Vagina (tissue), 2 donors: ENCODE data around the gene SAMD4A. TPM values are rescaled to one million over a fixed set of nuclear protein-coding genes. Genes with fewer than 3 reads are reported as not detected.

ENCODE experiments used
- DNase-seq, 2 donors: peaks; one replicate each; pipeline ENCODE4 v3.0.0-alpha.2; 2017; ENCODE audit errors: extremely low spot score in 2 of 2
- H3K27ac ChIP-seq: fragments of 200-600 bp; sonication (generic); one replicate; pipeline ENCODE4 v1.5.1; 2019
- H3K27me3 ChIP-seq: fragments of 200-600 bp; sonication (generic); one replicate; pipeline ENCODE4 v1.5.1; 2019
- H3K36me3 ChIP-seq, 2 donors: fragments of 200-600 bp; sonication (generic); one replicate each; pipeline ENCODE4 v1.5.1; 2017 to 2019
- H3K4me1 ChIP-seq: fragments of 200-600 bp; sonication (generic); one replicate; pipeline ENCODE4 v1.5.1; 2019
- H3K4me3 ChIP-seq, 2 donors: fragments of 200-600 bp; sonication (generic); 1 replicate in 1 of 2; 2 replicates in 1 of 2; pipeline ENCODE4 v1.5.1; 2016 to 2019
- H3K9me3 ChIP-seq: fragments of 200-600 bp; sonication (generic); one replicate; pipeline ENCODE4 v1.5.1; 2019
- POLR2A ChIP-seq, 2 donors: fragments of 450-650 bp; IDR thresholded peaks; one replicate each; pipeline ENCODE4 v1.6.1; 2017; ENCODE audit warnings: antibody characterized with exemption in 2 of 2, mild to moderate bottlenecking in 2 of 2, moderate library complexity in 2 of 2
- POLR2AphosphoS5 ChIP-seq, 2 donors: sonication (generic); formaldehyde crosslinking; IDR thresholded peaks; one replicate each; pipeline ENCODE4 v1.9.0; 2017; ENCODE audit warnings: antibody characterized with exemption in 2 of 2, mild to moderate bottlenecking in 2 of 2, low read depth in 1 of 2; ENCODE audit not compliant: insufficient read depth in 1 of 2
- intact Hi-C: fragments of 100-400 bp; cut with DNase I; formaldehyde crosslinking; loops from one replicate; pipeline ENCODE4 v1.15.1; 2023
- total RNA-seq: library from RNA; depleted of rRNA; stranded (reverse); fragments of >200 nt; gene quantifications from one replicate; pipeline ENCODE4 v1.2.3, GENCODE V29; 2016
- TF ChIP-seq, protein P1 (sequence below), 3 experiments: fragments of 450-650 bp in 2 of 3; fragments of 200-600 bp in 1 of 3; sonication (generic) in 1 of 3; IDR thresholded peaks; one replicate each; pipeline ENCODE4 v1.5.1; 2017 to 2019; ENCODE audit warnings: antibody characterized with exemption in 3 of 3, mild to moderate bottlenecking in 2 of 3, moderate library complexity in 2 of 3

Gene SAMD4A
- total RNA-seq, 1 donor from 2014 or later: 43.0 TPM

DNA sequence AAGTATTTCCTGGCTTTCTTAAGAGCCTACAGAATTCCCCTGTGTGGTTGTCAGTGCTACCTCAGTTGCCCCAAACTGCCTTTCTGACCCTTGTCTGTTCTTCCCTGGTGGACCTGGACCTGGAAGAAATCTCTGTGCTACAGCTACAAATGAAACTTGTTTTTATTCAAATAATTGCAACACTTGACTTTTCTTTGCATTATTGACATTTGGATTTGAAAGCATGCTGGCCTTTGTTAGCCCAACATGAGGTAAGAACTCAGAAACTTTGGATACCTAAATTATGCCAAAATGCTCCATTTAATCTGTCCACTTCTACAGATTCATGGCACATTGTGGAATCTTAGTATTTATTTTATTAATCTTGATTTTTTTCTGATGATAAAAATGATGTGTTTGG lies 142.9 kb downstream of the SAMD4A start:
- DNase-seq: no peak
- Histone ChIP-seq H3K4me3 (no peak overlapping the region), H3K9me3 (no peaks in the 10 kb centered on the region), H3K36me3 (no peaks in the 10 kb centered on the region), H3K27ac (no peak overlapping the region), H3K4me1 (peaks cover 48% of the 10 kb centered on the region), H3K27me3 (no peaks in the 10 kb centered on the region)
- intact Hi-C loops: loop anchor here (5.0 kb wide), 1 partner anchor 62 kb away; no protein-coding TSS in a partner anchor
- no peak for TF ChIP-seq POLR2AphosphoS5 (IDR thresholded peaks at IDR 0.05; ENCODE audit: insufficient read depth in 1 of 2, low read depth in 1 of 2)
- TF ChIP-seq, protein P1, sequence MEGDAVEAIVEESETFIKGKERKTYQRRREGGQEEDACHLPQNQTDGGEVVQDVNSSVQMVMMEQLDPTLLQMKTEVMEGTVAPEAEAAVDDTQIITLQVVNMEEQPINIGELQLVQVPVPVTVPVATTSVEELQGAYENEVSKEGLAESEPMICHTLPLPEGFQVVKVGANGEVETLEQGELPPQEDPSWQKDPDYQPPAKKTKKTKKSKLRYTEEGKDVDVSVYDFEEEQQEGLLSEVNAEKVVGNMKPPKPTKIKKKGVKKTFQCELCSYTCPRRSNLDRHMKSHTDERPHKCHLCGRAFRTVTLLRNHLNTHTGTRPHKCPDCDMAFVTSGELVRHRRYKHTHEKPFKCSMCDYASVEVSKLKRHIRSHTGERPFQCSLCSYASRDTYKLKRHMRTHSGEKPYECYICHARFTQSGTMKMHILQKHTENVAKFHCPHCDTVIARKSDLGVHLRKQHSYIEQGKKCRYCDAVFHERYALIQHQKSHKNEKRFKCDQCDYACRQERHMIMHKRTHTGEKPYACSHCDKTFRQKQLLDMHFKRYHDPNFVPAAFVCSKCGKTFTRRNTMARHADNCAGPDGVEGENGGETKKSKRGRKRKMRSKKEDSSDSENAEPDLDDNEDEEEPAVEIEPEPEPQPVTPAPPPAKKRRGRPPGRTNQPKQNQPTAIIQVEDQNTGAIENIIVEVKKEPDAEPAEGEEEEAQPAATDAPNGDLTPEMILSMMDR (IDR thresholded peaks at IDR 0.05): no peak
- TF ChIP-seq POLR2A (IDR thresholded peaks at IDR 0.05): no peak

DNA sequence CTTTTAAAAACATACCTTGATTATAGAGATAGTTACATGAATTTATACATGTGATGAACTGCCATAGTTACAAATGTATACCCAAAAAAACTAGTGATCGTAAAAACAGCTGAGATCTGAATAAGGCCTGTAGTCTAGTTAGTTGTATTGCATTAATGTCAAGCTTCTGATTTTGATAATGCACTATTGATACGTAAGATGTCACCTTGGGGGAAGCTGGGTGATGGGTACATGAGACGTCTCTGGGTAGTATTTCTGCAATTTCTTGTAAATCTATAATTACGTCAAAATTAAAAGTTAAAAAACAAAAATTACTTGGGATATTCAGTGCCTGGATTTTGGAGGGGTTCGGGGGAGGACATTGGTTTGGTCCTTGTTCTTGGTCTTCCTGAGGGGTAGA lies 144.4 kb downstream of the SAMD4A start:
- TF ChIP-seq POLR2A (IDR thresholded peaks at IDR 0.05) (no peak), POLR2AphosphoS5 (IDR thresholded peaks at IDR 0.05; ENCODE audit: insufficient read depth in 1 of 2, low read depth in 1 of 2) (no peak)
- TF ChIP-seq, protein P1 (IDR thresholded peaks at IDR 0.05): no peak
- intact Hi-C loops: loop anchor here (5.0 kb wide), 1 partner anchor 61 kb away; no protein-coding TSS in a partner anchor
- DNase-seq: no peak
- Histone ChIP-seq H3K36me3 (no peaks in the 10 kb centered on the region), H3K4me3 (no peak overlapping the region), H3K4me1 (peaks cover 48% of the 10 kb centered on the region), H3K27ac (peak overlapping the region; percentile 70), H3K27me3 (no peaks in the 10 kb centered on the region), H3K9me3 (no peaks in the 10 kb centered on the region)

DNA sequence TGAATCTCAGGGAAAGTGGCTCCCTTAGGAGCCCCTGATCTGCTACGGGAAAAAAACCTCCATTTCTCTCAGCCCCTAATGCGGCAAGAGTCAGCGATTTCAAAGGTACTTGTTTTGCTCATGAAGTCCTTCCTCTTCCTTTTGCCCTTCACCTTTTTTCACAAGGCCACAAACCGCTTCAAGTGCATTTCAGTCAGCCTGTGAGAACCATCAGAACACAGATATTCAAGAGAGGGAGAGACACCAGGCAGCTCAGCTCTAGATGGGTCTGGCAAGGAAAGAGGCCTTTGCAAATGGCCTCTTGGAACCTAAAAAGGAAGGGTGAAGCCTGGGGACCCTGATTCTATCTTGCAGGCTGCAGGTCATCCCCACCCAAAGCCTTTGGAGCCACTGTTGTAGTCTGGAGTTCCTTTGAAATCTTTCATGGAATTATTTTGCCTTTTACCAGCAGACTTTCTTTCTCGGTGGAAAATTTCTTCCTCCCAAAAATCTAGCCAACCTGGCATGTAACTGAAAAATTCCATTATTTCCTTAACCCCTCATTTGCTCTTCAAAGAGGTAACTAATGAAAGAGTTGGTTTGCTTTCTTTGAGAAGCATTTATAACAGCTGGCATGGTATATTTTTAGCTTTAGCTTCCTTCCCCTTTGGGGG lies 145.0 kb downstream of the SAMD4A start:
- Histone ChIP-seq H3K27ac (peak overlapping the region; percentile 70), H3K4me3 (no peak overlapping the region), H3K9me3 (no peaks in the 10 kb centered on the region), H3K4me1 (peaks cover 49% of the 10 kb centered on the region), H3K36me3 (no peaks in the 10 kb centered on the region), H3K27me3 (no peaks in the 10 kb centered on the region)
- DNase-seq: no peak
- intact Hi-C loops: loop anchor here (5.0 kb wide), 1 partner anchor 60 kb away; no protein-coding TSS in a partner anchor
- TF ChIP-seq, protein P1 (IDR thresholded peaks at IDR 0.05): no peak
- TF ChIP-seq POLR2A (IDR thresholded peaks at IDR 0.05) (no peak), POLR2AphosphoS5 (IDR thresholded peaks at IDR 0.05; ENCODE audit: insufficient read depth in 1 of 2, low read depth in 1 of 2) (no peak)

DNA sequence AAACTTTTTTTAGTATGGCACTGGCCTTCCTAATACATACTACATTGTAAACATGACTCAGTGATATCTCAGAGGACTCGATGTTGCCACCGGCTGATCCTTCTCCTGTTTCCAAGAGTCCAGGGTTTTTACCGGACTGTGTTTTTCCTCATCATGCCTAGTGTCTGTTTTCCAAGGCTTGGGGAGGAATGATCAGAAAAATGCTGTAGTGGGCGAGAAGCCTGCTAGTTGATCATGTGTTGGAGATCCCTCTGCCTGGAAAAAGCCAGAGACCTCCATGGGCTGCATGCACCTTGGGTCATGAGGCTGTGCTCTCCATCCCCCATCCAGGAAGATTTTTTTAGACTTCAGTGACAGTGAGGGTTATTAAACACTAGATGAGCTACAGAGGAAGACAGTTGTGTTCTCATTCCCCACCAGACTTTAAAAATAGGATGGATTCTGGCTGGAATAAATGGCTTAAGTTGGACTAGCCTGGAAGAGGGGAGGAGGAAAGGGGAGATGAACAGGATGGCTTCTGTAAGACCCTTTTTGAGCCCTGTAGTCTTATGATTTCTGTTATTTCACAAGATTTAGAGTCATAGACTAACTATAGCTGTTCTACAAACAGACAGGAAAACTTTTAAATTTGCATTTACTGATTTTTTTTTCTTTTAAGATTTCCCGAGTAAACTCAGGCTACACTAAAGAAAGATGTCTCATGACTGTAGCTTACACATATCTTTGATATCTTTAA lies 145.7 kb downstream of the SAMD4A start:
- no peak for DNase-seq
- no peaks in the 10 kb centered on the region for H3K27me3 ChIP-seq
- H3K9me3 ChIP-seq: no peaks in the 10 kb centered on the region

More for the DNA sequence above, 145.7 kb downstream of the SAMD4A start:
- H3K4me3 ChIP-seq: no peak overlapping the region
- H3K27ac ChIP-seq: peak overlapping the region; percentile 70
- TF ChIP-seq POLR2AphosphoS5 (IDR thresholded peaks at IDR 0.05; ENCODE audit: insufficient read depth in 1 of 2, low read depth in 1 of 2): peak in 1 of 2 donors; percentile 46
- TF ChIP-seq, protein P1 (IDR thresholded peaks at IDR 0.05): no peak
- intact Hi-C loops: loop anchor here (5.0 kb wide), 1 partner anchor 60 kb away; no protein-coding TSS in a partner anchor
- H3K36me3 ChIP-seq: no peaks in the 10 kb centered on the region
- peaks cover 53% of the 10 kb centered on the region for H3K4me1 ChIP-seq
